AG04450 (cell line): ENCODE data around the gene SRSF8. TPM values are rescaled to one million over a fixed set of nuclear protein-coding genes. Genes with fewer than 3 reads are reported as not detected.

Experiments used
- CTCF ChIA-PET: fragments of 300-600, 350-600 bp; formaldehyde crosslinking; extraction: SDS; loops from one replicate; lab custom pipeline; 2022; ENCODE audit warnings: antibody characterized with exemption, inconsistent platforms; lab: Charles Lee
- POLR2A ChIA-PET: fragments of 350-600 bp; formaldehyde crosslinking; extraction: SDS; loops from one replicate; lab custom pipeline; 2021; ENCODE audit warnings: antibody characterized with exemption, inconsistent platforms; lab: Yijun Ruan, JAX
- DNase-seq: peaks from one replicate; pipeline ENCODE4 v3.0.0-alpha.2; 2011; ENCODE audit warnings: low read depth, low spot score
- H3K27ac ChIP-seq: one replicate; pipeline ENCODE4 v1.5.1; 2012; ENCODE audit warnings: low read depth, low read length, control low read depth
- H3K27me3 ChIP-seq: one replicate; pipeline ENCODE4 v1.6.0; 2012; ENCODE audit warnings: low read length; ENCODE audit not compliant: control insufficient read depth, insufficient read depth
- H3K4me3 ChIP-seq: 2 replicates; pipeline ENCODE4 v1.5.1; 2011; ENCODE audit warnings: mild to moderate bottlenecking, low read depth, low read length, control low read depth
- H3K9me3 ChIP-seq: 2 replicates; pipeline ENCODE4 v1.5.1; 2012; ENCODE audit warnings: low read length; ENCODE audit not compliant: control insufficient read depth, insufficient read depth
- CTCF ChIP-seq: IDR thresholded peaks from 2 replicates; pipeline ENCODE4 v1.5.1; 2011; ENCODE audit warnings: low read depth, low read length, control low read depth, inconsistent platforms
- polyA plus RNA-seq: library from polyadenylated mRNA; depleted of rRNA; stranded (reverse); fragments of >200 nt; gene quantifications from 2 replicates; pipeline ENCODE4 v1.2.3, GENCODE V29; 2011

The SRSF8 gene
- polyA plus RNA-seq, 1 experiment = 28.4 TPM

GRCh38 chr11:95098826-95099225, 32.1 kb downstream of the SRSF8 start:
- no peaks in the 10 kb centered on the region for H3K9me3 ChIP-seq
- CTCF ChIA-PET = no interaction called here
- POLR2A ChIA-PET = no interaction called here
- no peak overlapping the region for H3K27ac ChIP-seq
- no peak for TF ChIP-seq CTCF
- no peaks in the 10 kb centered on the region for H3K27me3 ChIP-seq
- H3K4me3 ChIP-seq = no peak overlapping the region
- no peak for DNase-seq

GRCh38 chr11:95100191-95100648, 33.5 kb downstream of the SRSF8 start:
- ChIA-PET POLR2A (no interaction called here), CTCF (no interaction called here)
- H3K4me3 ChIP-seq = no peak overlapping the region
- no peaks in the 10 kb centered on the region for H3K27me3 ChIP-seq
- TF ChIP-seq CTCF = no peak
- H3K27ac ChIP-seq = no peak overlapping the region
- no peaks in the 10 kb centered on the region for H3K9me3 ChIP-seq
- DNase-seq = no peak

- CTCF ChIA-PET = no interaction called here
- Histone ChIP-seq H3K27me3 (no peaks in the 10 kb centered on the region), H3K4me3 (no peak overlapping the region), H3K9me3 (no peaks in the 10 kb centered on the region), H3K27ac (no peak overlapping the region)
- POLR2A ChIA-PET = no interaction called here
- no peak for DNase-seq
- TF ChIP-seq CTCF = no peak
These were observed 34.3 kb downstream of the SRSF8 start for GRCh38 chr11:95100856-95101507.

- Histone ChIP-seq H3K27me3 (no peaks in the 10 kb centered on the region), H3K9me3 (no peaks in the 10 kb centered on the region), H3K4me3 (no peak overlapping the region), H3K27ac (no peak overlapping the region)
- DNase-seq = no peak
- CTCF ChIA-PET = interaction anchor here (0.7 to 1.1 kb wide), 2 partner anchors 12 to 1328 kb away, joined by 3 to 8 read pairs; partner anchors contain the start of gene ENDOD1
- no peak for TF ChIP-seq CTCF
- POLR2A ChIA-PET = no interaction called here
These were observed 35.2 kb downstream of the SRSF8 start for GRCh38 chr11:95101935-95102334.

- Histone ChIP-seq H3K9me3 (no peaks in the 10 kb centered on the region; the same call in 1 of the 2 replicates), H3K4me3 (no peak overlapping the region), H3K27me3 (no peaks in the 10 kb centered on the region), H3K27ac (no peak overlapping the region)
- DNase-seq = no peak
- CTCF ChIA-PET = interaction anchor here (0.6 to 0.9 kb wide), 2 partner anchors 9 to 12 kb away, joined by 3 read pairs; no protein-coding TSS in a partner anchor
- no peak for TF ChIP-seq CTCF
- POLR2A ChIA-PET = no interaction called here
These were observed 36.0 kb downstream of the SRSF8 start for GRCh38 chr11:95102733-95103132.
